HepG2 (cell line): ENCODE results near the gene NDUFB7. TPM values are rescaled to one million over a fixed set of nuclear protein-coding genes. Genes with fewer than 3 reads are reported as not detected.
A peak's percentile ranks its signal among the peaks of the same experiment; 100 is the strongest.

ENCODE experiments used
- ARID5B ChIP-seq: IDR thresholded peaks from 2 replicates; pipeline ENCODE4 v1.4.0; 2020; ENCODE audit warnings: mild to moderate bottlenecking, missing genetic modification reagents
- CCAR2 ChIP-seq: fragments of 200-400 bp; formaldehyde crosslinking; optimal IDR thresholded peaks from 2 replicates; pipeline ENCODE3; 2018; ENCODE audit warnings: low read depth, mild to moderate bottlenecking, low read length, moderate library complexity
- ELF1 ChIP-seq: sonication (generic); formaldehyde crosslinking; IDR thresholded peaks from 2 replicates; pipeline ENCODE4 v1.4.0; 2020; ENCODE audit warnings: missing genetic modification reagents
- FLYWCH1 ChIP-seq: sonication (generic); formaldehyde crosslinking; IDR thresholded peaks from 2 replicates; pipeline ENCODE4 v1.8.1; 2023; ENCODE audit warnings: mild to moderate bottlenecking, missing genetic modification reagents
- HDAC2 ChIP-seq: sonication (generic); formaldehyde crosslinking; IDR thresholded peaks from 2 replicates; pipeline ENCODE4 v1.4.0; 2020; ENCODE audit warnings: missing genetic modification reagents
- IKZF5 ChIP-seq: IDR thresholded peaks from 2 replicates; pipeline ENCODE4 v1.6.1; 2018; ENCODE audit warnings: missing genetic modification reagents, mild to moderate bottlenecking, missing compliant biosample characterization
- KDM6A ChIP-seq: IDR thresholded peaks from 2 replicates; pipeline ENCODE4 v1.6.1; 2016; ENCODE audit warnings: low read depth
- KMT2B ChIP-seq: IDR thresholded peaks from 2 replicates; pipeline ENCODE4 v1.6.1; 2016; ENCODE audit warnings: missing genetic modification reagents, missing compliant biosample characterization
- MLX ChIP-seq: IDR thresholded peaks from 2 replicates; pipeline ENCODE4 v1.6.1; 2016
- NFE2L2 ChIP-seq: fragments of 150-350 bp; IDR thresholded peaks from 2 replicates; pipeline ENCODE4 v1.6.1; 2014; ENCODE audit warnings: low read length
- PITX1 ChIP-seq: sonication (generic); formaldehyde crosslinking; IDR thresholded peaks from 2 replicates; pipeline ENCODE4 v1.5.1; 2020; ENCODE audit warnings: mild to moderate bottlenecking, missing genetic modification reagents
- SMAD3 ChIP-seq: sonication (generic); formaldehyde crosslinking; IDR thresholded peaks from 2 replicates; pipeline ENCODE4 v1.4.0; 2020; ENCODE audit warnings: missing genetic modification reagents
- TCF7L2 ChIP-seq: IDR thresholded peaks from 2 replicates; pipeline ENCODE4 v1.6.1; 2011; ENCODE audit warnings: mild to moderate bottlenecking, low read depth, low read length, moderate library complexity
- ZNF205 ChIP-seq: IDR thresholded peaks from 2 replicates; pipeline ENCODE4 v1.6.1; 2018; ENCODE audit warnings: missing biosample characterization, missing genetic modification reagents
- ZNF232 ChIP-seq: sonication (generic); formaldehyde crosslinking; IDR thresholded peaks from 2 replicates; pipeline ENCODE4 v1.4.0; 2020; ENCODE audit warnings: missing genetic modification reagents, borderline replicate concordance
- ZNF24 ChIP-seq: fragments of 450-650 bp; IDR thresholded peaks from 2 replicates; pipeline ENCODE4 v1.6.1; 2017; ENCODE audit warnings: antibody characterized with exemption, mild to moderate bottlenecking
- ZNF280B ChIP-seq: sonication (generic); formaldehyde crosslinking; IDR thresholded peaks from 2 replicates; pipeline ENCODE4 v1.5.0; 2020; ENCODE audit warnings: missing genetic modification reagents, mild to moderate bottlenecking, borderline replicate concordance
- ZNF281 ChIP-seq: sonication (generic); formaldehyde crosslinking; IDR thresholded peaks from 2 replicates; pipeline ENCODE4 v1.4.0; 2020; ENCODE audit warnings: missing genetic modification reagents, borderline replicate concordance
- ZNF614 ChIP-seq: IDR thresholded peaks from 2 replicates; pipeline ENCODE4 v1.6.1; 2018; ENCODE audit warnings: missing biosample characterization, missing genetic modification reagents, inconsistent platforms, borderline replicate concordance
- ZNF674 ChIP-seq: sonication (generic); formaldehyde crosslinking; IDR thresholded peaks from 2 replicates; pipeline ENCODE4 v1.5.0; 2020; ENCODE audit warnings: low read depth, mild to moderate bottlenecking, missing genetic modification reagents
- ZNF839 ChIP-seq: sonication (generic); formaldehyde crosslinking; IDR thresholded peaks from 2 replicates; pipeline ENCODE4 v1.4.0; 2020; ENCODE audit warnings: missing genetic modification reagents, mild to moderate bottlenecking, borderline replicate concordance
- polyA plus RNA-seq, 8 experiments: library from polyadenylated mRNA; depleted of rRNA in 3 of 8; stranded (reverse) in 7 of 8; unstranded in 1 of 8; fragments of >200 nt; fragmentation: Illumina TruSeq in 4 of 8; extraction: Trizol in 4 of 8; gene quantifications; 2 replicates each; pipeline versions ENCODE4 v1.2.1 to v1.2.3, GENCODE V29; 2011 to 2016; ENCODE audit warnings: low read depth in 4 of 8, missing spikeins in 1 of 8, mixed read lengths in 1 of 8; ENCODE audit not compliant: insufficient read depth in 1 of 8
- total RNA-seq, 5 experiments: library from RNA; depleted of rRNA; stranded (reverse); fragments of >200 nt; fragmentation: Illumina TruSeq; extraction: Trizol; gene quantifications; 2 replicates each; pipeline ENCODE4 v1.2.3, GENCODE V29; 2016; ENCODE audit warnings: low read depth in 1 of 5

NDUFB7 gene
- total and polyA plus RNA-seq, 2 of the 13 experiments (the other 11 are each of a cell fraction or from before 2014, with no cell fraction given): 156 to 198 TPM

- peak; percentile 88 for TF ChIP-seq ARID5B (CRISPR knock-in tag)
- TF ChIP-seq ZNF281 (CRISPR knock-in tag): peak; percentile 70
- peak; percentile 73 for TF ChIP-seq ELF1
- no peak for TF ChIP-seq ZNF839
- peak; percentile 90; the same call in 1 of the 2 replicates for TF ChIP-seq ZNF205 (CRISPR knock-in tag)
- TF ChIP-seq ZNF614 (CRISPR knock-in tag): 0 out of 2 replicates have a peak, but pooled peaks have one; percentile 58
- TF ChIP-seq TCF7L2: peak; percentile 54; the same call in 1 of the 2 replicates
- 0 out of 2 replicates have a peak, but pooled peaks have one; percentile 27 for TF ChIP-seq KMT2B (CRISPR knock-in tag)
- no peak for TF ChIP-seq ZNF280B (CRISPR knock-in tag)
- TF ChIP-seq KDM6A (CRISPR knock-in tag): peak; percentile 56
- TF ChIP-seq ZNF24: peak; percentile 15; the same call in 1 of the 2 replicates
- peak; percentile 69 for TF ChIP-seq MLX (CRISPR knock-in tag)
- TF ChIP-seq ZNF232 (CRISPR knock-in tag): 0 out of 2 replicates have a peak, but pooled peaks have one; percentile 21
- TF ChIP-seq PITX1 (CRISPR knock-in tag): peak; percentile 39; the same call in 1 of the 2 replicates
- TF ChIP-seq CCAR2: peak; percentile 82
- TF ChIP-seq SMAD3: peak; percentile 84; the same call in 1 of the 2 replicates
- no peak for TF ChIP-seq ZNF674 (CRISPR knock-in tag)
- TF ChIP-seq IKZF5: peak; percentile 74; the same call in 1 of the 2 replicates
- TF ChIP-seq HDAC2 (CRISPR knock-in tag): peak; percentile 76
- TF ChIP-seq FLYWCH1: no peak
- peak; percentile 58; the same call in 1 of the 2 replicates for TF ChIP-seq NFE2L2
These were observed 51.9 kb downstream of the NDUFB7 start (continued) for GRCh38 chr19:14519860-14520407.
